ENCODE data around the gene RANBP3. TPM values are rescaled to one million over a fixed set of nuclear protein-coding genes. Genes with fewer than 3 reads are reported as not detected.

RANBP3 gene
- total RNA-seq, 1 donor from 2014 or later: 94.3 TPM

DNA sequence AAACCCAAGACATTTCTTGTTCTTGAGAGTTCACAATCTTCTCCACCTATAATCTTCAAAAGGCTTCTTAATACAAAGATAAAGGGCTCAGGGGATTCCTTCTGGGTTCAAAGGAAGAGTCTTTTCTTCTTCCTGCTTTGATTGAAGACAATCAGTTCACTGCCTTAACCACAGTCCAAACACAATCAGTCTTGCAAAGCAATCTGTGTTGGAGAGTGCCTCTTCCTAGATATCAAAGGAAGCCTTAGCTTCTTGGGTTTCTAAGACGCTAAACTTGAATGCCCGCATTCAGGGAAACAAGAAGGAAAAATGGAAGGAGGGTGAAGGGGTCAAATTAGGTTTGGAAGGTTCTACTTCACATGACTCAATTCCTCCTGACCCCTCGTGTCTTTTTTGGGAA, 27.2 kb downstream of the RANBP3 start:
- no peak for DNase-seq (ENCODE audit: low spot score)

GRCh38 chr19:5949792-5950305, 28.1 kb downstream of the RANBP3 start:
- no peak for DNase-seq (ENCODE audit: low spot score)

- no peak for DNase-seq (ENCODE audit: low spot score)
These were observed 29.0 kb downstream of the RANBP3 start for GRCh38 chr19:5948752-5949564.

DNA sequence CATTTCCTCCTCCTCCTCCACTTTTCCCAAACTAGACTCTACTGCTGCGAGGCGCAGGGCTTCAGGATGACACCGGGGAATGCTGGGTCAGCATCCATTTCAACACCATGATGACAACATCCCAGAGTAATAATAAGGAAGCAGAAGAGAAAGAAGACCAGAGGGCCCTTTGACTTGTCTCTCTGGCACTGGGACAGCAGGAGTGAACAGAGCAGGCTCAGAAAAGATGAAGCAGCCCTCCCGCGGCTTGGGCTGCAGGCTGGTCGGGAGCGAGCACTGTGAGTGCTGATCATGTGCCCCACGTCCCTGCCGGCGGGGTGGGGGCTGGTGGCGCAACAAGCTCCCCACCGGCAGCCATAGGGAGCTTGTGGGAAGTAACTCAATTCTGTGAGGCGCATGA, 30.5 kb downstream of the RANBP3 start:
- peak; percentile 67 for DNase-seq (ENCODE audit: low spot score)

GRCh38 chr19:5943623-5944022, 34.3 kb downstream of the RANBP3 start:
- no peak for DNase-seq (ENCODE audit: low spot score)

GRCh38 chr19:5943045-5943444, 34.9 kb downstream of the RANBP3 start:
- DNase-seq (ENCODE audit: low spot score): no peak

- no peak for DNase-seq (ENCODE audit: low spot score)
These were observed 36.3 kb downstream of the RANBP3 start for GRCh38 chr19:5941673-5942072.

GRCh38 chr19:5940260-5941208, 37.4 kb downstream of the RANBP3 start:
- DNase-seq (ENCODE audit: low spot score): no peak

- no peak for DNase-seq (ENCODE audit: low spot score)
These were observed 40.4 kb downstream of the RANBP3 start for GRCh38 chr19:5937550-5937949.

DNA sequence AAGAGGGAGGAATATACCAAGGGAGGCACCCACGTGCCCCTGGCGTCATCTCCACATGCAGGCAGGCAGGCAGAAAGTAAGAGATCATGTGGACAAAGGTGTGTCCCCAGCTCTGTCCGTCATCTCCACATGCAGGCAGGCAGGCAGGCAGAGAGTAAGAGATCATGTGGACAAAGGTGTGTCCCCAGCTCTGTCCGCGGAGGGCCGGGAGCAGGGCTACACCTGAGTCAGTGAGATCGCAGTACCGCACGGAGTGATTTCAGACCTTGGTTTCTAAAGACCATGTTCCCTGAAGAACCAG, 41.7 kb downstream of the RANBP3 start:
- no peak for DNase-seq (ENCODE audit: low spot score)

DNA sequence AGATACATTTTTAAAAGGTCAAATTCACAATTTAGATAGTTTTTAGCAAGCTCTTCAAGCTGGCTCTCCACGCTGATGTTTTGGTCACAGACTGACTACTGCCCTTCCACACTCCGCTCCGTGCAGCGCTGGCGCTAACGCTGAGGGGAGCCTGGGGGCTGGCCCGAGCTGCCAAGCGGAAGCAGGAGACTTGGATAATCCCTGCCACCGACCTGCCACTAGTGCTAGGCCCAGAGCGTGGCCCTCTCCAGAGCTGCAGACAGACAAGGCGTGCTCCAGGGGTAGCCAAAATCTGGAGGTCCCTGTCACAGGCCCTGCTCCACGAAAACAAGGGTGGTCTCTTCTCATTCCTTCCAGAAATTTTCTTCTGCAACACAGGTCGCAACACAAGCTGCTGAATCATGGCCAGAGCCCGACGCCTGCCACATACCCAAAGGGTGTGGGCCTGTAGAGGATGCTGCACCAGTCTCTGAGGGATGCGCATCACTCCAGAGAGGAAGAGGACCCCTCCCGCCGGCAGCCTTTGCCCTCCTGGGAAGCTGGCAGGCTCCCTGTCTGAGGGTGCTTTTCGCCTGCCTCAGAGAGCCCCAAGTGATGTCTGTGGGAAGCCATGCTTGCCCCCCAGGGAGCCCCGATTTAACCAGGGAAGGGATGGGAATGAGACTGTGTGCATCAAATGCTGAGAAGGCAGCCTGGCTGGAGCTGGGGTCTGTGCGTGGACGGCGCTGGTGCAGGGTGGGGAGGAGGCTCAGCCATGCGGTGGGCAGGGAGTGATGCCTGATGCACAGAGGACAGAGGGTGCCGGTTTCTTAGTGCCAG, 42.3 kb downstream of the RANBP3 start:
- DNase-seq (ENCODE audit: low spot score): no peak

DNA sequence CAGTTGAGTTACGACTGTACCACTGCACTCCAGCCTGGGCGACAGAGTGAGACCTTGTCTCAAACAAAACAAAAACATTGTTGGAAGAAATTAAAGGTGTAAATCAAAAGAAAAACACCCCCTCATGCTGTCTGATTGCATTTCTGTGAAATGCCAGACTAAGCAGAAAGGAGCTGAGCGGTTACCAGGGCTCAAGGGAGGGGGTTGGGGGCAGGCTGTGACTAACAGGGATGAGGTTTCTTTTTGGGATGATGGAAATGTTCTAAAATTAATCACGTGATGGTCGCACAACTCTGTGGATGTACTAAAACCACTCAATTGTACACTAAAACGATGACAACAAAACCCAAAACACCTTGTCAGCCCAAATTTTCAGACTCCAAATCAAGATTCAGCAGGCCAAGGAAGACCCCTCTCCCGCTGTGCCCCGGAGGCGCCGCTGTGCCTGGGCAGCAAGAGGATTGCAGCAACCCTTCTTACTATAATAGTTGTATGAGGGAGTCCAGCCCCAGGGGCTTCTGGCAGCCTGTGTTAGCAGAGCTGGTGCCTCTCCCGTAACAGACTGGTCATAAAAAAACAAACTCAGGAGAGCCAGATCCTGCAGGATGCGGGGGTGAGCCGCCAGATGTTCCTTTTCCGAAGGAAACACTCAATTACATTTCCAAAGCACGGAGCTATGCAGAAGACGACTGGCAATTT, 43.0 kb downstream of the RANBP3 start:
- DNase-seq (ENCODE audit: low spot score): no peak

GRCh38 chr19:5934069-5934401, 43.9 kb downstream of the RANBP3 start:
- DNase-seq (ENCODE audit: low spot score): no peak

DNA sequence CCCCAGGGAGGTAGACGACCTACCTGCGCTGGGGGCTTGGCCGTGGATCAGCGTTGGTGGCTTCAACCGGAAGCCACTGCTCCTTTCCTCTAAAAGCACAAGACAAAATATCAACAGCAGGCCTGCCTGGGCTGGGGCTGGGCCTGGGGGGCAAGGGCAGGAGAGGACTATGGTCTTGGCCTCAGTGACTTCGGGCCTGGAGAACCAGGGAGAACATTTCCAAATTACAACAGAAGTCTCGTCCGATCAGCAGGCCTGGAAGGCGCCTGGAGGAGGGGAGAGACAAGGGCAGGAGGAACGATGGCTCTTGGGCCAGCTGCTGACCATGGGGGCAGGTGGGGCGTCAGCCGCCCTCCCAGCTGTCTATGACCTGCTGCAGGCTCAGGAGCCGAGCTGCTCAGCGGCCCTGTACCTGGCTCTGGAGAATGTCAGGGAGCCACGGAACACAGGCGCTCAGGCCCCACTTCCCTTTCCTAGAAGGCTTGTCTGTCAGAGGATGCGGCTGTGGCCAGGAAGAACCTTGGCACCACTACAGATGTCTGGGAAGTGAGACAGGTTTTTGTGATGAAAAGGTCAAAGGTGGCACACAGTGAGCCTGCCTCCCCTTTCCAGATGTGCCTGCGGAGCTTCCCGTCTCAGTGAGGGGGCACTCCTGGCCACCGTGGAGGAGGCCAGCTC, 44.4 kb downstream of the RANBP3 start:
- no peak for DNase-seq (ENCODE audit: low spot score)

- no peak for DNase-seq (ENCODE audit: low spot score)
These were observed 45.2 kb downstream of the RANBP3 start for GRCh38 chr19:5932609-5933262.

DNA sequence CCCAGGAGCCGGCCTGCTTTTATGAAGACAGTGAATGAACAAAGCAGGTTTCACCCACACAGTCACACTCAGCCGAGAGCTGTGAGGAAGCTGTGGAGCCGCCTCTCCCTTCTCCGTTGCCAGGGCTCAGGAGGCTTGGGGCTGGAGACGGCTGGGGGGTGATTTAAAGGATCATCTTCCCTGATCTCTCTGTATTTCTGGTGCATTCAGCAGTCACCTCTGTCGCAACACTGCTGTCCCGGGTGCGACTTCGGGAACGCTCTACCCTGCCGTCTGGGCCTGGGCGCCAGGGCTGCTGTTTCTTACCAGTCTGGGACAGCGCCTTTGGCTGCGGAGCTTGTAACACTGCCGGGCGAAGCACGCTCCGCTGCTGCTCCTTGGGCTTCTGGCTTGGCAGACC, 45.8 kb downstream of the RANBP3 start:
- DNase-seq (ENCODE audit: low spot score): no peak

DNA sequence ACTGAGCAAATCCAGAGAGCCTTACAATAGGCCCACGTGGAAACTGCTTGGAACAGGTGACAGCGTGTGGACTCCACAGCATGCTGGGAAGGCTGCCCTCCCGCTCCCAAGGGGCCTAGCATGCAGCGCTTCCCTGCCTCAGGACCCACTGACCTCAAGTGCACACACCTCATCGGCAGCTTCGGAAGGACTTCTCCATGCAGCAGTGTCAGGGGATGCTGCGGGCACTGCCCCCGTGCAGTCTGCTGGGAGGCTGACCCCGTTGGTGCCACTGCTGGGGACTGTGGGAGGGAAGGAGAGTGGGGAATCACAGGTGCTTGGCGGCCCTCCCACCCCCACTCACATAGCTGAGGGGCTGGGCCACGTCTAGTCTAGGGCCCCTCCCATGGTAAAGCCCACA, 46.7 kb downstream of the RANBP3 start:
- DNase-seq (ENCODE audit: low spot score): no peak

- no peak for DNase-seq (ENCODE audit: low spot score)
These were observed 48.3 kb downstream of the RANBP3 start for GRCh38 chr19:5929625-5930024.

DNA sequence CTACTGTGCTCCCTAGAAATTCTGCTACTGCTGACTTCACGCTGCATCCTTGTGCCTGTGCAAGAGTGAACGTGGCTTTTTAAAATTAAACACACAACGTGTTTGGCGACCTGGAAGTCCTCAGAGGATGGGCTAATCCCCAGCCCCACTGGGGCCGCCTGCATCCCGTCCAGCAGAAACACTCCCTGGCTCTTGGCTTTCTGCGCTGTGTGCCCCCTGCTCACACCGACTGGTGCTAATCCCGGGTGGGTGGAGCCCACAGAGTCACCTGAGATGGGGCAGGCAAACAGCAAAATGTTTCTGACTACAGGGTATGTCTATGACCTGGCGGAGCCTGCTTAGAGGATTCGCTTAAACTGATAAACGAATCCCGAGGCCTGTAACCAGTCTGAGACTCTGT, 48.8 kb downstream of the RANBP3 start:
- no peak for DNase-seq (ENCODE audit: low spot score)

DNA sequence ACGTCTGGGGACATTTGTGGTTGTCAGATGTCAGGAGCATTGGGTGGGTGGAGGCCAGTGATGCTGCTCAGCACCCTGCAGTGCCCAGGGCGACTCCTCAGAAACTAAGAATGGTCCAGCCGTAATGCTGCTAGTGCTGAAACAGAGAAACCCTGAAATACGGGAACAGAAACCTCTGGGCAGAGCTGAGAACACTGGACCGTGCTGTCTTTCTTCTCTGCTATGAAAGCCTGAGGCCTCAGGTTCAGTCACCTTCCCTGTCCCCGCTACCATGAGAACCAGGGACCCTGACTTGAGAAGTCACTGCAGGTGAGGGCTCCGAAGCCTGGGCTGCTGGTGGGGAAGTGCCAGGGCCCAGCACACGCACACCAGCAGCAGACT, 50.5 kb downstream of the RANBP3 start:
- DNase-seq (ENCODE audit: low spot score): no peak

Data from ureter (tissue), 1 donor.